A673 (cell line): ENCODE measurements around the gene MAP3K5. TPM values are rescaled to one million over a fixed set of nuclear protein-coding genes. Genes with fewer than 3 reads are reported as not detected.
A peak's percentile ranks its signal among the peaks of the same experiment; 100 is the strongest.

Experiments used
- BruUV-seq: library from RNA; stranded (reverse); fragments of 400-500 nt; replicated peaks from 2 replicates; lab custom pipeline; 2021; lab: Mats Ljungman, UMichigan
- CTCF ChIA-PET: fragments of 300-600 bp; sonication (Branson Sonifier 250); formaldehyde crosslinking; loops from one replicate; lab custom pipeline; 2022; ENCODE audit warnings: antibody characterized with exemption; lab: Charles Lee
- POLR2A ChIA-PET: fragments of 300-600 bp; sonication (Branson Sonifier 250); formaldehyde crosslinking; loops from one replicate; lab custom pipeline; 2022; ENCODE audit warnings: antibody characterized with exemption; ENCODE audit not compliant: low non-redundant PET; lab: Charles Lee
- DNase-seq: peaks from one replicate; pipeline ENCODE4 v3.0.0-alpha.2; 2015; ENCODE audit warnings: low spot score
- H3K27ac ChIP-seq: fragments of 200-600 bp; sonication (generic); 2 replicates; pipeline ENCODE4 v1.5.1; 2016; ENCODE audit warnings: mixed run types, low read depth, mild to moderate bottlenecking, mixed read lengths, antibody characterized with exemption, low read length; ENCODE audit not compliant: poor library complexity, severe bottlenecking
- H3K27me3 ChIP-seq: fragments of 200-600 bp; sonication (generic); replicated peaks from 2 replicates; pipeline ENCODE4 v1.6.1; 2017; ENCODE audit warnings: mixed run types, low read depth, mild to moderate bottlenecking, mixed read lengths, antibody characterized with exemption, low read length; ENCODE audit not compliant: insufficient read depth, poor library complexity
- H3K36me3 ChIP-seq: fragments of 200-600 bp; sonication (generic); 2 replicates; pipeline ENCODE4 v1.6.1; 2016; ENCODE audit warnings: mixed run types, mild to moderate bottlenecking, mixed read lengths, antibody characterized with exemption, low read length; ENCODE audit not compliant: insufficient read depth, poor library complexity, severe bottlenecking
- H3K4me1 ChIP-seq: fragments of 200-600 bp; sonication (generic); 2 replicates; pipeline ENCODE4 v1.6.1; 2017; ENCODE audit warnings: mixed run types, mild to moderate bottlenecking, mixed read lengths, antibody characterized with exemption, low read length; ENCODE audit not compliant: insufficient read depth, poor library complexity, severe bottlenecking
- H3K4me3 ChIP-seq: fragments of 200-600 bp; sonication (generic); 2 replicates; pipeline ENCODE4 v1.5.1; 2016; ENCODE audit warnings: low read depth, mixed run types, mild to moderate bottlenecking, mixed read lengths, low read length; ENCODE audit not compliant: poor library complexity, severe bottlenecking
- H3K9me3 ChIP-seq: fragments of 200-600 bp; sonication (generic); 2 replicates; pipeline ENCODE4 v1.6.1; 2016; ENCODE audit warnings: mixed run types, low read depth, mild to moderate bottlenecking, mixed read lengths, antibody characterized with exemption, low read length; ENCODE audit not compliant: poor library complexity, severe bottlenecking
- CTCF ChIP-seq: fragments of 300-800, 200-600 bp; sonication (generic); conservative IDR thresholded peaks from 2 replicates; pipeline ENCODE4 v1.5.1; 2017; ENCODE audit warnings: low read depth, mild to moderate bottlenecking, antibody characterized with exemption, low read length, moderate library complexity, mixed read lengths
- EZH2 ChIP-seq: fragments of 200-600 bp; sonication (generic); IDR thresholded peaks from 2 replicates; pipeline ENCODE4 v1.6.1; 2017; ENCODE audit warnings: borderline replicate concordance, low read depth, mild to moderate bottlenecking, mixed read lengths, antibody characterized with exemption, low read length; ENCODE audit not compliant: poor library complexity, severe bottlenecking
- intact Hi-C: fragments of 100-400 bp; cut with micrococcal nuclease; formaldehyde crosslinking; loops from one replicate; pipeline ENCODE4 v1.10.0; 2022; ENCODE audit not compliant: unreplicated experiment
- total RNA-seq: library from RNA; stranded (reverse); gene quantifications from 2 replicates; pipeline ENCODE4 v1.2.3, GENCODE V29; 2021

The MAP3K5 gene
- total RNA-seq, 1 experiment from 2014 or later = 5.4 TPM

GRCh38 chr6:136612666-136613389 lies 179.4 kb downstream of the MAP3K5 start:
- Histone ChIP-seq H3K4me1 (peaks cover 54% of the 10 kb centered on the region), H3K36me3 (no peaks in the 10 kb centered on the region), H3K27me3 (no peaks in the 10 kb centered on the region), H3K4me3 (no peak overlapping the region), H3K27ac (peak overlapping the region; percentile 60), H3K9me3 (no peaks in the 10 kb centered on the region)
- TF ChIP-seq CTCF (no peak), EZH2 (no peak)
- ChIA-PET POLR2A (no interaction called here), CTCF (interaction anchor here (1.2 kb wide), 1 partner anchor 179 kb away, joined by 6 read pairs; the partner anchor contains the start of gene MAP3K5)
- intact Hi-C loops = no loop called here
- BruUV-seq = no TSS peak
- no peak for DNase-seq

- ChIA-PET POLR2A (no interaction called here), CTCF (no interaction called here)
- BruUV-seq = no TSS peak
- TF ChIP-seq EZH2 (no peak), CTCF (no peak)
- no peak for DNase-seq
- Histone ChIP-seq H3K4me3 (no peak overlapping the region), H3K4me1 (peaks cover 54% of the 10 kb centered on the region), H3K36me3 (no peaks in the 10 kb centered on the region), H3K27me3 (no peaks in the 10 kb centered on the region), H3K9me3 (no peaks in the 10 kb centered on the region), H3K27ac (no peak overlapping the region)
- intact Hi-C loops = no loop called here
These were observed 180.5 kb downstream of the MAP3K5 start for GRCh38 chr6:136611746-136612145.

GRCh38 chr6:136611133-136611532 lies 181.1 kb downstream of the MAP3K5 start:
- H3K27ac ChIP-seq = no peak overlapping the region
- DNase-seq = no peak
- ChIA-PET CTCF (no interaction called here), POLR2A (no interaction called here)
- no TSS peak for BruUV-seq
- H3K4me1 ChIP-seq = peaks cover 54% of the 10 kb centered on the region
- H3K9me3 ChIP-seq = no peaks in the 10 kb centered on the region
- TF ChIP-seq CTCF (no peak), EZH2 (no peak)
- intact Hi-C loops = no loop called here
- no peaks in the 10 kb centered on the region for H3K27me3 ChIP-seq
- H3K4me3 ChIP-seq = no peak overlapping the region
- no peaks in the 10 kb centered on the region for H3K36me3 ChIP-seq
